HG02981 (cell line): ENCODE results near the gene SRBD1.

Experiments used
- ATAC-seq: cut with Tn5 transposase; IDR thresholded peaks from one replicate; pipeline ENCODE4 v1.9.1; 2021; ENCODE audit warnings: mild to moderate bottlenecking, moderate library complexity; ENCODE audit not compliant: unreplicated experiment

The SRBD1 gene

GRCh38 chr2:45477546-45477945, 133.5 kb downstream of the SRBD1 start:
- no peak for ATAC-seq

- no peak for ATAC-seq
Observed at GRCh38 chr2:45470531-45470930, 140.5 kb downstream of the SRBD1 start.

GRCh38 chr2:45469314-45470099, 141.6 kb downstream of the SRBD1 start:
- no peak for ATAC-seq

GRCh38 chr2:45468279-45468678, 142.8 kb downstream of the SRBD1 start:
- ATAC-seq = no peak

GRCh38 chr2:45466053-45466452, 145.0 kb downstream of the SRBD1 start:
- no peak for ATAC-seq

GRCh38 chr2:45460825-45461224, 150.2 kb downstream of the SRBD1 start:
- ATAC-seq = no peak

GRCh38 chr2:45459860-45460259, 151.2 kb downstream of the SRBD1 start:
- no peak for ATAC-seq

- no peak for ATAC-seq
Observed at GRCh38 chr2:45458909-45459563, 152.0 kb downstream of the SRBD1 start.

GRCh38 chr2:45457211-45457945, 153.7 kb downstream of the SRBD1 start:
- no peak for ATAC-seq

- no peak for ATAC-seq
Observed at GRCh38 chr2:45452866-45453265, 158.2 kb downstream of the SRBD1 start.

- no peak for ATAC-seq
Observed at GRCh38 chr2:45450634-45451033, 160.4 kb downstream of the SRBD1 start.

GRCh38 chr2:45448217-45448616, 162.8 kb downstream of the SRBD1 start:
- ATAC-seq = no peak

GRCh38 chr2:45446016-45446415, 165.1 kb downstream of the SRBD1 start:
- ATAC-seq = no peak

GRCh38 chr2:45445037-45445436, 166.0 kb downstream of the SRBD1 start:
- ATAC-seq = no peak

GRCh38 chr2:45443012-45443411, 168.1 kb downstream of the SRBD1 start:
- ATAC-seq = no peak

- ATAC-seq = no peak
Observed at GRCh38 chr2:45442026-45442425, 169.0 kb downstream of the SRBD1 start.

GRCh38 chr2:45441571-45441970, 169.5 kb downstream of the SRBD1 start:
- no peak for ATAC-seq

- ATAC-seq = peak; percentile 74
Observed at GRCh38 chr2:45439788-45440773, 171.0 kb downstream of the SRBD1 start.

- ATAC-seq = no peak
Observed at GRCh38 chr2:45438872-45439665, 172.0 kb downstream of the SRBD1 start.

GRCh38 chr2:45436456-45436855, 174.6 kb downstream of the SRBD1 start:
- no peak for ATAC-seq
